Dermis lymphatic vessel endothelial cell (primary cell): ENCODE measurements around the gene POMT1. TPM values are rescaled to one million over a fixed set of nuclear protein-coding genes. Genes with fewer than 3 reads are reported as not detected.

Source experiments
- total RNA-seq: library from RNA; depleted of rRNA; stranded (reverse); fragments of >200 nt; gene quantifications from 2 replicates; pipeline ENCODE4 v1.2.1, GENCODE V29; 2014

The POMT1 gene, protein sequence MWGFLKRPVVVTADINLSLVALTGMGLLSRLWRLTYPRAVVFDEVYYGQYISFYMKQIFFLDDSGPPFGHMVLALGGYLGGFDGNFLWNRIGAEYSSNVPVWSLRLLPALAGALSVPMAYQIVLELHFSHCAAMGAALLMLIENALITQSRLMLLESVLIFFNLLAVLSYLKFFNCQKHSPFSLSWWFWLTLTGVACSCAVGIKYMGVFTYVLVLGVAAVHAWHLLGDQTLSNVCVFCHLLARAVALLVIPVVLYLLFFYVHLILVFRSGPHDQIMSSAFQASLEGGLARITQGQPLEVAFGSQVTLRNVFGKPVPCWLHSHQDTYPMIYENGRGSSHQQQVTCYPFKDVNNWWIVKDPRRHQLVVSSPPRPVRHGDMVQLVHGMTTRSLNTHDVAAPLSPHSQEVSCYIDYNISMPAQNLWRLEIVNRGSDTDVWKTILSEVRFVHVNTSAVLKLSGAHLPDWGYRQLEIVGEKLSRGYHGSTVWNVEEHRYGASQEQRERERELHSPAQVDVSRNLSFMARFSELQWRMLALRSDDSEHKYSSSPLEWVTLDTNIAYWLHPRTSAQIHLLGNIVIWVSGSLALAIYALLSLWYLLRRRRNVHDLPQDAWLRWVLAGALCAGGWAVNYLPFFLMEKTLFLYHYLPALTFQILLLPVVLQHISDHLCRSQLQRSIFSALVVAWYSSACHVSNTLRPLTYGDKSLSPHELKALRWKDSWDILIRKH
- 22.9 and 28.0 TPM in 2 replicates for total RNA-seq

GRCh38 chr9:131502781-131503625 lies at the start of gene POMT1:
POMT1 (plus strand) TSS chr9:131502918; CDS start chr9:131504219, 1,301 bp downstream.

GRCh38 chr9:131530920-131531832 lies 28.5 kb downstream of the POMT1 start, which contains the start of gene UCK1:
UCK1 (minus strand) TSS chr9:131531263; CDS start chr9:131531174, 89 bp downstream.

DNA sequence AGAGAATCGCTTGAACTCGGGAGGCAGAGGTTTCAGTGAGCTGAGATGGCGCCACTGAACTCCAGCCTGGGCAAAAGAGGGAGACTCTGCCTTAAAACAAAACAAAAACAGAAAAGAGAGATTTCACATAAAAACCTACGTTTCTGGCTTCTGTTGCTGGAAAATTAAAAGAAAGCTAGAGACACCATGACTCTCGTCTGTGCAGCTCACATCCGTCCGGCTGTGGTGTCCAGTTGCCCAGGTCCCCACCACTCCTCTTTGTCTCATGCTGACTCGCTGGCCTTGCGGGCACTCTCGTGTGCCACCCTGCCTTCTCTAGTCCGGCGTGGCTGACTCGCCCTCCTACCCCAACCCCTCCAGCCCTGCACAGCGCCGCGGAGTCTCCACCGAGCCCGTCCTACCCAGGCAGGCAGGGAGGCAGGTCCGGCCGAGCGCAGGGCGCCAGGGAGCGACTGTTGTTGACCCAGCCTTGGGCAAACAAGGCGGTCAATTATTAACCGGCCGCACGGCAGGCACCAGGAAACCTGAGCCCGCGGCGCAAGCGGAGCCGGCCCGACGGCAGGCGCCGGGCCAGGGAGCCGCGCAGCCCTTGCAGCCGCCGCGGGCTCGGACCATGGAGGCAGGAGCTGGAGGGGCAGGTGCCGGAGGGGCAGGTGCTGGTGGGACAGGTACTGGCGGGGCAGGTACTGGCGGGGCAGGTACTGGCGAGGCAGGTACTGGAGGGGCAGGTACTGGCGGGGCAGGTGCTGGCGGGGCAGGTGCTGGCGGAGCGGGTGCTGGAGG lies 42.5 kb downstream of the POMT1 start, which contains the start of gene PRRT1B:
Gene PRRT1B (plus strand): TSS at position 521 of the 783 bp plus-strand sequence. CDS start 93 bp downstream, at position 614.

Other genes starting within 250 kb of the POMT1 start
- 2.8 and 3.7 TPM in 2 replicates for gene FAM78A, start 226.4 kb upstream of the POMT1 start, total RNA-seq
- gene PLPP7, start 213.2 kb upstream of the POMT1 start, total RNA-seq, result 2.1 and 2.6 TPM in 2 replicates
- gene PRRC2B, start 108.8 kb upstream of the POMT1 start, total RNA-seq, result 31.3 and 46.1 TPM in 2 replicates
- gene UCK1, start 28.3 kb downstream of the POMT1 start, total RNA-seq, result 14.3 and 17.7 TPM in 2 replicates
- not detected in 2 replicates for gene PRRT1B, start 42.6 kb downstream of the POMT1 start, total RNA-seq
- 28.5 and 40.5 TPM in 2 replicates for gene RAPGEF1, start 237.2 kb downstream of the POMT1 start, total RNA-seq